Bronchial epithelial cell (primary cell): Measurements from ENCODE around the gene USP6NL. TPM values are rescaled to one million over a fixed set of nuclear protein-coding genes. Genes with fewer than 3 reads are reported as not detected.
A peak's percentile ranks its signal among the peaks of the same experiment; 100 is the strongest.

Experiments used
- DNase-seq: peaks from one replicate; pipeline ENCODE4 v3.0.0-alpha.2; 2010; ENCODE audit warnings: low read depth
- FAIRE-seq: peaks from 2 replicates; lab custom pipeline; 2011; peaks lifted over from hg19 to GRCh38; lab: Jason Lieb, UNC
- H3K27me3 ChIP-seq: 2 replicates; pipeline ENCODE4 v1.5.1; 2011; ENCODE audit warnings: low read length; ENCODE audit not compliant: control insufficient read depth, insufficient read depth
- H3K36me3 ChIP-seq: 2 replicates; pipeline ENCODE4 v1.5.1; 2011; ENCODE audit warnings: low read length; ENCODE audit not compliant: control insufficient read depth, insufficient read depth
- H3K4me3 ChIP-seq: 2 replicates; pipeline ENCODE4 v1.5.1; 2011; ENCODE audit warnings: mild to moderate bottlenecking, low read depth, low read length, control low read depth
- total RNA-seq: library from RNA; depleted of rRNA; stranded (reverse); fragments of >200 nt; gene quantifications from 2 replicates; pipeline ENCODE4 v1.2.1, GENCODE V29; 2014
- TF ChIP-seq, protein P1 (sequence below): IDR thresholded peaks from 2 replicates; pipeline ENCODE4 v1.5.1; 2011; ENCODE audit warnings: mild to moderate bottlenecking, moderate library complexity, low read length, control low read depth, inconsistent platforms; ENCODE audit not compliant: insufficient read depth, severe bottlenecking

Gene USP6NL
- total RNA-seq, 1 donor from 2014 or later, result 8.7 TPM

DNA sequence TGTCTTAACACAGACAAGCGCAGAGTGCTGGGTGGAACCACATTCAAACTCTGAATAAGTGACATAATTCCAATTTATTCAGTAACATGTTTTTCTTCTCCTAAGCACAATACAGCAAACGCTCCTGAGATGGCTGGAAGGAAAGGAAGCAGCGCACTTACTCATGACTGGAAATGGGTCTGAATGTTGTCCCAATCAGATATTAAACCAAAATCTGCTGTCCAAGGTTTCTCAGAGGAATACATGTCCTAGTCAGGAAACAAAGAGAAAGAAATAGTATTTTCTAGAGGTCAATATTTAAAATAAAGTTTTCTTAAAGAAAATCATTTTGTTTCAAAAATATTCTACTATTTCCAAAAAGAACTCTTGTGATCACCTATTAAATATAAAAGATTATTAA lies 14.0 kb downstream of the USP6NL start:
- Histone ChIP-seq H3K27me3 (no peaks in the 10 kb centered on the region), H3K4me3 (no peak overlapping the region), H3K36me3 (no peaks in the 10 kb centered on the region)
- no peak for FAIRE-seq
- TF ChIP-seq, protein P1, sequence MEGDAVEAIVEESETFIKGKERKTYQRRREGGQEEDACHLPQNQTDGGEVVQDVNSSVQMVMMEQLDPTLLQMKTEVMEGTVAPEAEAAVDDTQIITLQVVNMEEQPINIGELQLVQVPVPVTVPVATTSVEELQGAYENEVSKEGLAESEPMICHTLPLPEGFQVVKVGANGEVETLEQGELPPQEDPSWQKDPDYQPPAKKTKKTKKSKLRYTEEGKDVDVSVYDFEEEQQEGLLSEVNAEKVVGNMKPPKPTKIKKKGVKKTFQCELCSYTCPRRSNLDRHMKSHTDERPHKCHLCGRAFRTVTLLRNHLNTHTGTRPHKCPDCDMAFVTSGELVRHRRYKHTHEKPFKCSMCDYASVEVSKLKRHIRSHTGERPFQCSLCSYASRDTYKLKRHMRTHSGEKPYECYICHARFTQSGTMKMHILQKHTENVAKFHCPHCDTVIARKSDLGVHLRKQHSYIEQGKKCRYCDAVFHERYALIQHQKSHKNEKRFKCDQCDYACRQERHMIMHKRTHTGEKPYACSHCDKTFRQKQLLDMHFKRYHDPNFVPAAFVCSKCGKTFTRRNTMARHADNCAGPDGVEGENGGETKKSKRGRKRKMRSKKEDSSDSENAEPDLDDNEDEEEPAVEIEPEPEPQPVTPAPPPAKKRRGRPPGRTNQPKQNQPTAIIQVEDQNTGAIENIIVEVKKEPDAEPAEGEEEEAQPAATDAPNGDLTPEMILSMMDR, result no peak
- no peak for DNase-seq

DNA sequence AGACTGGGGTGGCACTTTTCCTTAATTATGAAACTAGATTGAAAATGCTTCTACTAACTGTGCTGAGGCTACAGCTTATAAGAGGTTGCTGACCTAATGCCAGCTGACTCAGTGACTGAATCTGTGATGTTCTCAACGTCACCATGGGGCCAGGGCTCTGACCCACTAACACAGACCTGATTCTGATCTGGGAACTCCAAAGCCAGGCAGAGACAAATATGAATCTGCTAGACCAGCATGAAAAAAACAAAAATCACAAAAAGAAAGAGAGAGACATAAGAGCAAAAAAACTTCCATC lies 16.1 kb downstream of the USP6NL start:
- H3K36me3 ChIP-seq, result no peaks in the 10 kb centered on the region
- no peak overlapping the region for H3K4me3 ChIP-seq
- peak; percentile 24 for DNase-seq
- TF ChIP-seq, protein P1, result no peak
- no peaks in the 10 kb centered on the region for H3K27me3 ChIP-seq
- FAIRE-seq, result no peak

DNA sequence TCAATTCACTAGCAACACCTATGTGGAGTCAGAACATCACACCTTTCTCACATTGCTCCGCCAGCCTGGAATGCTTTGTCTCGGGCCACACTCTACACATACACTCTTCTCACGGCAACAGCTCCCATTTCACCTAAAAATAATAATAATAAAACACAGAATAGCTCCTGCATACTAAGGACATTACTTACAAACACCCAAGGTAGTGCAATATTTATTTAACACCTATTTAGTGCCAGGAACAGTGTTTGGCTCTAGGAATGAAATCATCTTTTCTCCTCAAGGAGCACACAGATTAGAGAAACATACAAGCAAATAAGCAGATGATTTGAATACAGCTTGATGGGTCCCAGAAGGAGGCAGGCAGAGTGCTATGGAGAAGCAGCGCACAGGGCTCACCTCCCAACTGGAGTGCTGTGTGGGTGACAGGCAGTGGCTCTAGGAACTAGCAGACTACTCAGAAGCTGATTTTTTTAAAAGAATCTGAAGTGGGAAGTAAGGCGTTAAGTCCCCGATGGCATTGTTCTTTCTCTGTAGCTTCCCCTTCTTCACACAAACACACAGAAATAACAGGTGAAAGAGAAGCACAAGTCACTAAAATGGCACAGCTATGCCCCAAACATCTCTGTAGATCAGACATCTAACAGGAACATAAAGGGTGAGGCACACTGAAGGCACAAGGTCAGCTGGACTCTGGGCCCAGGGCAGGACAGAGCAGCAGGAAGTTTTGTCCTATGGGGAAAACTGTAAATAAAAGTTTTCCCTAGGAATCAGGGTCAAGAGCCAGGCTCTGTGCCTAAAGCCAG lies 16.7 kb downstream of the USP6NL start:
- TF ChIP-seq, protein P1, result no peak
- H3K27me3 ChIP-seq, result no peaks in the 10 kb centered on the region
- no peak for DNase-seq
- no peaks in the 10 kb centered on the region for H3K36me3 ChIP-seq
- no peak overlapping the region for H3K4me3 ChIP-seq
- no peak for FAIRE-seq

DNA sequence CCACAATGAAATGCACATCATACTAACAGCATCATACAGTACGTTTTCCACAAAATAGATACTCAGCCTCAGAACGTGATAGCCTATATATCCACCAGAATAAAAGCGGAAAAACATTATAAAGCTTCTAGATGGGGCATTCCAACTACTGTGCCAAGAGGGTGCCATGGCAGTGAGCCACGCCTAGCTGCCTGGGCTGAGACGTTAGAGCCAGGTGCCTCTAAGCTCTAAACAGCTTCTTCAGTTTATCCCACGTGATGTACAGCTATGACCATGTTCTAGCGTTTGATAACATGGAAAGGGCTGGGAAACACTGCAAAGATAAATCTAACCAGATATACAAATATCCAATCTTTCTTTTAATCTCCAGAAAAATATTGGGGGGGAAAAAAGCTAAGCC lies 17.8 kb downstream of the USP6NL start:
- FAIRE-seq, result no peak
- Histone ChIP-seq H3K27me3 (no peaks in the 10 kb centered on the region), H3K4me3 (no peak overlapping the region), H3K36me3 (no peaks in the 10 kb centered on the region)
- TF ChIP-seq, protein P1, result no peak
- DNase-seq, result no peak

DNA sequence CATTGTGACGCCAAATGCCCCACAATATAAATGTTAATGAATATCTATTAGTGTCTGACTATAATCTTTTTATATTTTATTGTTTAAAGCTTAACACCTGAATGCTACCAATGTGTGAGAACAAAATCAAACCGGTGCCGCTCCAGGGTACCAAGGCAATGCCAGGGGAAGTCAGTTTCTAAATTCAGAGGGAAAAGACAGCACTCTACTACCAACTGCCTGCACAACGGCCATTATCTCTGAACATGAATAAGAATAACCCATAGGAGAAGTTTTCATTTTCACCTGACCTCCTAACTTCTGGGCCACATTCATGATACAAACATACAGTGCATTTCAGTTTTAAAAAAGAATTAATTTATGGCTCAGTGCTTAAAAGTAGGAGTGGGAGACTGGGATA lies 21.7 kb downstream of the USP6NL start:
- no peaks in the 10 kb centered on the region for H3K27me3 ChIP-seq
- no peaks in the 10 kb centered on the region for H3K36me3 ChIP-seq
- FAIRE-seq, result no peak
- H3K4me3 ChIP-seq, result no peak overlapping the region
- TF ChIP-seq, protein P1, result no peak
- DNase-seq, result no peak

DNA sequence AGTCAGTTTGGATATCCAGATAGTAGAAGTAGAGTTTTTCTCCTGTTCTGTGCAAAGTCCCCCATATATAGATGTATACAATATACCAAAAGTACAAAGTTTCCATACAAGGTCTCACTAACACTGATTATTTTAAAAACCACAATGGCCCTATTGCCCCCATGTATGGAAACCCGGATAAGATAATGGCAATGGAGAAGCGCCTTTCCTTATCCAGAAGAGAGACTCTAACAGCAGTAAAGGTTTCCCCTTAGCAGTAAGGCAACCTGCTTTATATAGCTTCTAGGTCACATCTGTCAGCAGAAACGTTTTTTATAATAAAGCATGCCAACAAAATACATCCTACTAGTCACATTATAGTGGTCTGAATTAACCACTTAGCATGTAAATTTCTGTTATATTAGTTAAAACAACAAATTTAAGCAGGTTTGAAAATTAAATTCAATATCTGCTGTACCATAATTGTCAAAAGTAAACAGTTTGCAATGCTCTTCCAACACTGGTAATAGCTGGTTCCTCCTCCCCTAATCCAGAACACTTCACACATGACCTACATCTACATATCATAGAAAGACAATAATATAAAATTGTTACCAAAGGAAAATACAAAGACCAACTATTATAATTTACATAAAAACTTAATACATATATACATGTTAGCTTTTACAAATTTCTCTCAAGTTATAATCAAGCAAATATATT lies 22.4 kb downstream of the USP6NL start:
- H3K4me3 ChIP-seq, result no peak overlapping the region
- TF ChIP-seq, protein P1, result no peak
- no peaks in the 10 kb centered on the region for H3K27me3 ChIP-seq
- FAIRE-seq (no peak), DNase-seq (no peak)
- no peaks in the 10 kb centered on the region for H3K36me3 ChIP-seq
